Heart left ventricle (tissue), 16 donors: ENCODE results near the gene LOXL3. TPM values are rescaled to one million over a fixed set of nuclear protein-coding genes. Genes with fewer than 3 reads are reported as not detected.
A peak's percentile ranks its signal among the peaks of the same experiment; 100 is the strongest.

Experiments
- ATAC-seq, 4 donors: fragments of 200-7000 bp; cut with Tn5 transposase; one replicate each; pipeline ENCODE4 v1.9.1; 2020 to 2022; ENCODE audit warnings: moderate library complexity in 4 of 4, mild to moderate bottlenecking in 3 of 4, moderate number of reproducible peaks in 1 of 4
- DNase-seq, 5 donors: peaks; one replicate each; pipeline ENCODE4 v3.0.0-alpha.2; 2020
- H3K27ac ChIP-seq, 12 donors: fragments of 200-600 bp; sonication (generic) in 4 of 12; one replicate each; pipeline versions ENCODE4 v1.5.0 to v1.8.0; 2016 to 2022; ENCODE audit warnings: mild to moderate bottlenecking in 2 of 12
- H3K27me3 ChIP-seq, 9 donors: fragments of 200-600 bp; sonication (generic) in 2 of 9; one replicate each; pipeline versions ENCODE4 v1.5.1 to v1.8.0; 2016 to 2022; ENCODE audit warnings: mild to moderate bottlenecking in 3 of 9
- H3K36me3 ChIP-seq, 9 donors: fragments of 200-600 bp; sonication (generic) in 2 of 9; one replicate each; pipeline versions ENCODE4 v1.5.0 to v1.8.0; 2018 to 2022; ENCODE audit warnings: mild to moderate bottlenecking in 2 of 9
- H3K4me1 ChIP-seq, 12 donors: fragments of 200-600 bp; sonication (generic) in 4 of 12; one replicate each; pipeline versions ENCODE4 v1.5.0 to v1.8.0; 2016 to 2022; ENCODE audit warnings: mild to moderate bottlenecking in 3 of 12
- H3K4me3 ChIP-seq, 12 donors: fragments of 200-600 bp; sonication (generic) in 4 of 12; one replicate each; pipeline versions ENCODE4 v1.5.0 to v1.8.0; 2017 to 2022; ENCODE audit warnings: mild to moderate bottlenecking in 9 of 12, moderate library complexity in 4 of 12
- H3K9me3 ChIP-seq, 12 donors: fragments of 200-600 bp; sonication (generic) in 4 of 12; one replicate each; pipeline versions ENCODE4 v1.5.0 to v1.8.0; 2016 to 2022; ENCODE audit warnings: mild to moderate bottlenecking in 1 of 12
- POLR2A ChIP-seq, 2 donors: fragments of 450-650 bp; IDR thresholded peaks; one replicate each; pipeline ENCODE4 v1.6.1; 2017; ENCODE audit warnings: antibody characterized with exemption in 2 of 2, mild to moderate bottlenecking in 2 of 2, moderate library complexity in 2 of 2
- WGBS, 4 donors: extraction: QIAGEN DNeasy Blood & Tissue Kit in 2 of 4; methylation state at CpG; one replicate each; pipeline versions ENCODE4 v1.1.5 to v1.1.7; 2013 to 2018; 5-methylcytosine and 5-hydroxymethylcytosine counted together
- intact Hi-C, 10 donors: fragments of 100-400 bp; cut with DNase I; formaldehyde crosslinking; loops; one replicate each; pipeline versions ENCODE4 v1.11.1 to v1.14.2; 2022
- polyA plus RNA-seq, 2 donors: library from polyadenylated mRNA; stranded (reverse); fragments of 200-250 nt; gene quantifications; one replicate each; pipeline ENCODE4 v1.2.3, GENCODE V29; 2013
- total RNA-seq, 9 donors: library from RNA; depleted of rRNA in 2 of 9; stranded (reverse); fragments of >200 nt in 2 of 9; fragmentation: NEBNext Ultra II Directional in 3 of 9; extraction: Animal tissue kit (Norgen Biotek cat#: 25700) in 3 of 9; gene quantifications; one replicate each; pipeline versions ENCODE4 v1.1.0 to v1.2.4, GENCODE V29; 2016 to 2023
- TF ChIP-seq, protein P1 (sequence below), 12 donors: fragments of 200-600 bp; sonication (generic) in 4 of 12; IDR thresholded peaks; one replicate each; pipeline versions ENCODE4 v1.5.0 to v1.8.0; 2018 to 2022; ENCODE audit warnings: antibody characterized with exemption in 12 of 12, mild to moderate bottlenecking in 5 of 12
- donor health status: ischemic (EF 13 %, LVEDD 7.1; RV severe dilation, severe dysfunction).
- donor health status: healthy with polysubstance abuse.
- donor health status: DM: no; HTN: yes; CAD: no.
- donor health status: DM: no; HTN: no; CAD: no.
- donor health status: ischemic (EF 25% LVEDD 6.9; RV normal size, moderate dysfunction).
- donor health status: ischemic (EF 25% LVEDD 5.7; RV mildly dilated, moderate dysfunction).
- donor health status: healthy.
- donor health status: DM: yes; HTN: yes; CAD: no.
- donor health status: ischemic (EF 35%, LVEDD 5.7; RV mildly dilated, moderate dysfunction).
- donor health status: nonischemic (EF 11% LVEDD 7.7; RV severe dilation, severe dysfunction).
- donor health status: DM: yes; HTN: yes; CAD: no.
- donor health status: PGD.
- donor health status: ischemic (EF 29% LVEDD 5.4; RV normal size, mild dysfunction).
- donor health status: nonischemic (EF 23%, LVEDD 6.1; RV moderate dilation, normal function).

The LOXL3 gene
- total and polyA plus RNA-seq, 11 donors = 1.5 to 8.7 (median 3.0) TPM

DNA sequence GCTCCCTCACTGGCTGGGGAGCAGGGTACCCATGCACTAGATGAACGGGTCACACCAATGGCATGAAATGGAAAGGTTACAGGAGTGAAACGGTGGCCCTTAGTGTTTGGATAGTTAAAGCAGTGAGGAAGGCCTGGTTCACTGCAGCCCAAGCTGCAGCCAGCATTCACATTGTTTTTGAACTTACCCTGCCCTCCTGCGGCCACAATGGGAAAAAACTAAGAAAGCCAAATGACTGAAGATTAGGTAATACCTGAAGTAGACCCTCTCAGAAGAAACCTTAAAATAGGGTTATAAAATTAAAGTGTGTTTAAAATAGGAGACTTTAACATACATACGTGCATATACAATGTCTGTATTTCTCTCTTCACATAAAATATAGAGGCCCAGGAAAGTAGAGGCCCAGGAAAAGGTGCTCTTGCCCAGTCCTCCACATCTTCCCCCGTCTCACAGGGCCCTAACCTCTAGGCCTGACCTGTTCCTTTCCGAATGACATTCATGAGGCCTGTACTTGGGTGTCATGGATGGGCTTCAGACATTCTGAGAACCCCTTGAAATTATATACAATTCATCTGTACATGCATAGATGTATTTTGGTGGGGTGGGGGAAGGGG is 34.0 kb upstream of the LOXL3 start:
- peak; percentile 48 to 62 (median 60) for DNase-seq
- intact Hi-C loops = loop anchor here (1.0 to 10.0 kb wide), 10 partner anchors 53 to 763 kb away; partner anchors contain the start of genes TTC31 (in 10 of the 10), CCDC142 (in 3 of the 10), PCGF1 (in 2 of the 10) and STAMBP (in 1 of the 10)
- Histone ChIP-seq H3K27me3 (peaks cover 0 to 34% (median 8%) of the 10 kb centered on the region in 9 donors), H3K9me3 (no peaks in the 10 kb centered on the region), H3K36me3 (no peaks in the 10 kb centered on the region), H3K4me3 (no peak overlapping the region), H3K4me1 (peaks cover 0 to 37% (median 0%) of the 10 kb centered on the region in 12 donors), H3K27ac (no peak overlapping the region)
- WGBS, 4 donors = 16 to 19% (median 18%) methylated on average over 6 of the region's 6 CpGs
- no peak for TF ChIP-seq POLR2A (IDR thresholded peaks at IDR 0.05)
- TF ChIP-seq, protein P1, sequence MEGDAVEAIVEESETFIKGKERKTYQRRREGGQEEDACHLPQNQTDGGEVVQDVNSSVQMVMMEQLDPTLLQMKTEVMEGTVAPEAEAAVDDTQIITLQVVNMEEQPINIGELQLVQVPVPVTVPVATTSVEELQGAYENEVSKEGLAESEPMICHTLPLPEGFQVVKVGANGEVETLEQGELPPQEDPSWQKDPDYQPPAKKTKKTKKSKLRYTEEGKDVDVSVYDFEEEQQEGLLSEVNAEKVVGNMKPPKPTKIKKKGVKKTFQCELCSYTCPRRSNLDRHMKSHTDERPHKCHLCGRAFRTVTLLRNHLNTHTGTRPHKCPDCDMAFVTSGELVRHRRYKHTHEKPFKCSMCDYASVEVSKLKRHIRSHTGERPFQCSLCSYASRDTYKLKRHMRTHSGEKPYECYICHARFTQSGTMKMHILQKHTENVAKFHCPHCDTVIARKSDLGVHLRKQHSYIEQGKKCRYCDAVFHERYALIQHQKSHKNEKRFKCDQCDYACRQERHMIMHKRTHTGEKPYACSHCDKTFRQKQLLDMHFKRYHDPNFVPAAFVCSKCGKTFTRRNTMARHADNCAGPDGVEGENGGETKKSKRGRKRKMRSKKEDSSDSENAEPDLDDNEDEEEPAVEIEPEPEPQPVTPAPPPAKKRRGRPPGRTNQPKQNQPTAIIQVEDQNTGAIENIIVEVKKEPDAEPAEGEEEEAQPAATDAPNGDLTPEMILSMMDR (IDR thresholded peaks at IDR 0.05) = peak; percentile 48 to 85 (median 74)
- peak; percentile 71 to 92 (median 92) for ATAC-seq

DNA sequence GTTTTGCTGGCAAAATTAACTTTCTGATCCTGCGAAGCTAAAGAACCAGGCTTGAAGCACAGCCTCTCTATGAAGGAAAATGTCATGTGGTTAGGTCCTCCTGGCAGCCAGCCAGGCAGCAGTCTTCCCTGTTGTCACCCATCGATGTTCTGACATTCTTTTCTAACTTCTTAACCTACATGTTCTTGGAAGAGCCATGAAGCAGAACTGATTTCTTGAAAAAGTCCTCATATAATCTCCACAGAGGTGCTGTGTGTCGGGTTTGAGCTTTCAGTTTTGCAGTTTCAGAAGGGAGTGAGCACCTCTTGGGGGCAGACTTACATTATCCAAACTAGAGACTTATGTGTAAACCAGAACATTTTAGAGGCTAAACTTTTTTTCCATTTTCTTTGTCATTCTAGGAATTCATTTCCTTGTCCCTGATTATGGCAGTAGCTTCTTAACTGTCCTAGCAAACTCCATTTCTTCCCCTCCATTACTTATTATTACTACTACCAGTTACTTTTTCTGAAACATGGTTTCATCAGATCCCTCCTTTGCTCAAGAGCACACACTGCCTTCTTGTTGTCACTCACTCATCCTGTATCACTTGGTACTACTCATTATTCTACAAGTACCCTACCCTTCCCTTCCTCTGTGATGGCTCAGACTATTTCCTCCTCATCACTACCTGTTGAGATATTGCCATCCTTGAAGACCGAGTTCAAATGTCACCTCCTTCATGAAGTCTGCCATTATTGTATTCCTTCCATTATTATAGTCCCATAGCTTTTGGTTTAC is 31.9 kb upstream of the LOXL3 start:
- no peak for ATAC-seq

DNA sequence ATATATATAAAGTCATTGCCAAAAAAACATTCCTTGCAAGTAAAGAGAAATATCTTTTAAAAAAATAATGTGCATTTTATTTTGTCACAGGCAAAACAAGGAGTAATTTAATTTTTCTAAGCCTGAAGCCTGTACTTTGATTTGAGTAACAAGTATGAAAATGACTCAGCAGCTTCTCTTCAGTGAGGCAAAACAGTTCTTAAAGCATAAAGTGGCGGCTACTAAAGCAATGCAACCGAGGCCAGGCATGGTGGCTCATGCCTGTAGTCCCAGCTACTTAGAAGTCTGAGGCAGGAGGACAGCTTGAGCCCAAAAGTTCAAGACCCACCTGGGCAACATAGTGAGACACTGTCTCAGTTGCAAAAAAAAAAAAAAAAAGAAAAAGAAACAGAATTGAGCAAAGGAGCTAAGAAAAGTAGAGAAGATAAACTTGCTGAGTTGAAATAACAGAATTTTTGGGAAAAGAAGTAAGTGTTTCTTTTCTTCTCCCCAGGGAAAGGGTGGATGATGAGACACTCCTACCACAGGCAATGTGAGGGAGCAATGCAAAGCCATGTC is 30.4 kb upstream of the LOXL3 start:
- Histone ChIP-seq H3K9me3 (no peaks in the 10 kb centered on the region), H3K4me1 (peaks cover 0 to 37% (median 0%) of the 10 kb centered on the region in 12 donors), H3K27ac (no peak overlapping the region), H3K27me3 (peaks cover 0 to 11% (median 0%) of the 10 kb centered on the region in 9 donors), H3K36me3 (no peaks in the 10 kb centered on the region), H3K4me3 (no peak overlapping the region)
- ATAC-seq = no peak
- WGBS, 4 donors = 65 to 78% (median 70%) methylated on average over 2 of the region's 2 CpGs
- intact Hi-C loops = loop anchor here in 7 of 10 donors (5.0 to 10.0 kb wide), 4 partner anchors 49 to 759 kb away; partner anchors contain the start of gene STAMBP (in 1 of the 7)
- DNase-seq = no peak
- no peak for TF ChIP-seq POLR2A (IDR thresholded peaks at IDR 0.05)
- TF ChIP-seq, protein P1 (IDR thresholded peaks at IDR 0.05) = no peak

More for the DNA sequence above, 31.9 kb upstream of the LOXL3 start:
- 43 to 66% (median 56%) methylated on average over 4 of the region's 4 CpGs for WGBS, 4 donors
- no peaks in the 10 kb centered on the region for H3K9me3 ChIP-seq
- H3K27me3 ChIP-seq = peaks cover 0 to 15% (median 3%) of the 10 kb centered on the region in 9 donors
- H3K27ac ChIP-seq = no peak overlapping the region
- no peak for TF ChIP-seq POLR2A (IDR thresholded peaks at IDR 0.05)
- TF ChIP-seq, protein P1 (IDR thresholded peaks at IDR 0.05) = no peak
- peak in 4 of 5 donors; percentile 11 to 64 (median 38) for DNase-seq
- H3K36me3 ChIP-seq = no peaks in the 10 kb centered on the region
- intact Hi-C loops = loop anchor here in 8 of 10 donors (2.0 to 10.0 kb wide), 9 partner anchors 51 to 761 kb away; partner anchors contain the start of genes CCDC142 (in 2 of the 8), PCGF1 (in 2 of the 8), TTC31 (in 2 of the 8) and STAMBP (in 1 of the 8)
- no peak overlapping the region for H3K4me3 ChIP-seq
- peaks cover 0 to 37% (median 0%) of the 10 kb centered on the region in 12 donors for H3K4me1 ChIP-seq
